Liver (tissue), 9 donors: ENCODE data around the gene CLDN6. TPM values are rescaled to one million over a fixed set of nuclear protein-coding genes. Genes with fewer than 3 reads are reported as not detected.

ENCODE experiments used
- DNase-seq: peaks from one replicate; pipeline ENCODE4 v3.0.0-alpha.2; 2017; ENCODE audit warnings: low spot score
- H3K27ac ChIP-seq, 2 donors: one replicate each; pipeline ENCODE4 v1.7.0; 2013; ENCODE audit warnings: inconsistent platforms in 2 of 2, low read length in 2 of 2, control low read depth in 1 of 2, low read depth in 1 of 2, mild to moderate bottlenecking in 1 of 2
- H3K27me3 ChIP-seq, 4 donors: one replicate each; pipeline versions ENCODE4 v1.6.1 to v1.7.0; 2013; ENCODE audit warnings: low read length in 3 of 4, inconsistent platforms in 1 of 4, mild to moderate bottlenecking in 1 of 4, moderate library complexity in 1 of 4; ENCODE audit not compliant: control insufficient read depth in 4 of 4, insufficient read depth in 4 of 4
- H3K36me3 ChIP-seq, 4 donors: one replicate each; pipeline versions ENCODE4 v1.6.1 to v1.7.0; 2013; ENCODE audit warnings: low read length in 3 of 4, mild to moderate bottlenecking in 3 of 4, low read depth in 1 of 4, moderate library complexity in 1 of 4; ENCODE audit not compliant: control insufficient read depth in 4 of 4, insufficient read depth in 3 of 4
- H3K4me1 ChIP-seq, 4 donors: one replicate each; pipeline versions ENCODE4 v1.6.1 to v1.7.0; 2013; ENCODE audit warnings: low read length in 3 of 4, mild to moderate bottlenecking in 3 of 4, moderate library complexity in 1 of 4; ENCODE audit not compliant: control insufficient read depth in 4 of 4, insufficient read depth in 4 of 4
- H3K4me3 ChIP-seq, 3 donors: one replicate each; pipeline versions ENCODE4 v1.6.1 to v1.7.0; 2013; ENCODE audit warnings: low read length in 3 of 3, control low read depth in 1 of 3, low read depth in 1 of 3, mild to moderate bottlenecking in 1 of 3
- H3K9ac ChIP-seq, 2 donors: one replicate each; pipeline ENCODE4 v1.7.0; 2013; ENCODE audit warnings: low read length in 2 of 2, mild to moderate bottlenecking in 2 of 2, moderate library complexity in 2 of 2, control low read depth in 1 of 2, low read depth in 1 of 2
- H3K9me3 ChIP-seq, 4 donors: one replicate each; pipeline versions ENCODE4 v1.6.1 to v1.7.0; 2013; ENCODE audit warnings: low read length in 3 of 4; ENCODE audit not compliant: control insufficient read depth in 4 of 4
- EGR1 ChIP-seq, 2 donors: IDR thresholded peaks; 2 replicates each; pipeline ENCODE4 v1.6.1; 2016 to 2018; ENCODE audit warnings: antibody characterized with exemption in 2 of 2, low read depth in 2 of 2
- FOXA1 ChIP-seq: IDR thresholded peaks from 2 replicates; pipeline ENCODE4 v1.6.1; 2016; ENCODE audit warnings: antibody characterized with exemption
- FOXA2 ChIP-seq: IDR thresholded peaks from 2 replicates; pipeline ENCODE4 v1.6.1; 2016; ENCODE audit warnings: antibody characterized with exemption
- GABPA ChIP-seq, 2 donors: IDR thresholded peaks in 1 of 2; conservative IDR thresholded peaks in 1 of 2; 2 replicates each; pipeline ENCODE4 v1.6.1; 2016; ENCODE audit warnings: antibody characterized with exemption in 2 of 2, mild to moderate bottlenecking in 1 of 2, moderate library complexity in 1 of 2
- HNF4A ChIP-seq, 2 donors: conservative IDR thresholded peaks; 2 replicates each; pipeline ENCODE4 v1.6.1; 2016; ENCODE audit warnings: antibody characterized with exemption in 2 of 2, mild to moderate bottlenecking in 2 of 2
- HNF4G ChIP-seq: IDR thresholded peaks from 2 replicates; pipeline ENCODE4 v1.6.1; 2016; ENCODE audit warnings: antibody characterized with exemption
- JUND ChIP-seq, 2 donors: IDR thresholded peaks; 2 replicates each; pipeline ENCODE4 v1.6.1; 2016; ENCODE audit warnings: antibody characterized with exemption in 2 of 2
- NR2F2 ChIP-seq: IDR thresholded peaks from 2 replicates; pipeline ENCODE4 v1.6.1; 2016; ENCODE audit warnings: antibody characterized with exemption
- RAD21 ChIP-seq, 2 donors: IDR thresholded peaks; 2 replicates each; pipeline ENCODE4 v1.6.1; 2016; ENCODE audit warnings: antibody characterized with exemption in 2 of 2, mild to moderate bottlenecking in 2 of 2
- RXRA ChIP-seq, 2 donors: IDR thresholded peaks; 2 replicates each; pipeline ENCODE4 v1.6.1; 2017 to 2018; ENCODE audit warnings: antibody characterized with exemption in 2 of 2, mild to moderate bottlenecking in 1 of 2
- SP1 ChIP-seq: IDR thresholded peaks from 2 replicates; pipeline ENCODE4 v1.6.1; 2018; ENCODE audit warnings: antibody characterized with exemption, mild to moderate bottlenecking
- TAF1 ChIP-seq: conservative IDR thresholded peaks from 2 replicates; pipeline ENCODE4 v1.6.1; 2016; ENCODE audit warnings: antibody characterized with exemption, mild to moderate bottlenecking
- YY1 ChIP-seq: IDR thresholded peaks from 2 replicates; pipeline ENCODE4 v1.6.1; 2016; ENCODE audit warnings: antibody characterized with exemption, mild to moderate bottlenecking
- WGBS: extraction: QIAGEN DNeasy Blood & Tissue Kit; methylation state at CpG from one replicate; pipeline ENCODE4 v1.1.7; 2013; 5-methylcytosine and 5-hydroxymethylcytosine counted together
- polyA plus RNA-seq, 2 donors: library from polyadenylated mRNA; stranded (reverse) in 1 of 2; unstranded in 1 of 2; fragments of 200-250 nt in 1 of 2; fragments of >200 nt in 1 of 2; fragmentation: Nextera tagmentation in 1 of 2; extraction: Ambion mirVana in 1 of 2; gene quantifications; one replicate each; pipeline versions ENCODE4 v1.2.1 to v1.2.3, GENCODE V29; 2013 to 2015
- total RNA-seq, 2 donors: library from RNA; depleted of rRNA; stranded (reverse); fragments of >200 nt; gene quantifications; one replicate each; pipeline ENCODE4 v1.2.3, GENCODE V29; 2014
- TF ChIP-seq, protein P1 (sequence below): IDR thresholded peaks from 2 replicates; pipeline ENCODE4 v1.6.1; 2016; ENCODE audit warnings: antibody characterized with exemption
- TF ChIP-seq, protein P2 (sequence below): IDR thresholded peaks from 2 replicates; pipeline ENCODE4 v1.6.1; 2016; ENCODE audit warnings: antibody characterized with exemption
- TF ChIP-seq, protein P3 (sequence below): IDR thresholded peaks from 2 replicates; pipeline ENCODE4 v1.6.1; 2016; ENCODE audit warnings: antibody characterized with exemption
- TF ChIP-seq, protein P4 (sequence below): fragments of 150-350 bp; IDR thresholded peaks from 2 replicates; pipeline ENCODE4 v1.5.1; 2017; ENCODE audit warnings: improper control_type of control experiment, low read depth, low read length; ENCODE audit not compliant: missing input control
- TF ChIP-seq, protein P5 (sequence below): IDR thresholded peaks from 2 replicates; pipeline ENCODE4 v1.6.1; 2016; ENCODE audit warnings: antibody characterized with exemption, mild to moderate bottlenecking
- donor health status: healthy.
- donor health status: healthy.
- donor health status: healthy.
- donor health status: healthy.
- donor health status: healthy.

CLDN6 gene
- total and polyA plus RNA-seq, 4 donors: 0.75 TPM; not detected in 3

DNA sequence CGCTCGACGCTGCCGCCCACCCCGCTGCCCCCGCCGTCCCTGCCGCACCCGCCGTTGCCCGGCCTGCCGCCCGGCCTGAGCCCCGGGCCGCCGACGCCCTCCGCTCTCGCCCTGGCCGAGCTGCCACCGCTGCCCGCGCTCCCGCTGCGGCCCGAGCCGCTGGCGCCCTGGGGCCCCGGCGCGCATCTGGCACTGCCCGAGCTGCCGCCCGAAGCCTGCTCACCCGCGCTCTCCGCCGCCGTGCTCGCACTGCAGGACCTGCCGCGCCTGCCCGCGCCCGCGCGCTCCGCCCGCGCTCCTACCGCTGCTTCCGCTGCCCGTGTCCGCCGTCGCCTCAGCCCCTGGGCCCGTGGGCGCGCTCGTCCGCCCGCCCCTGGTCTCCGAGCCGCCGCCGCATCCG lies 13.7 kb downstream of the CLDN6 start:
- Histone ChIP-seq H3K4me3 (peak overlapping the region in 1 of 3 donors; percentile 69), H3K27ac (no peak overlapping the region), H3K9ac (no peak overlapping the region), H3K9me3 (no peaks in the 10 kb centered on the region), H3K27me3 (no peaks in the 10 kb centered on the region), H3K4me1 (peaks cover 15 to 31% (median 25%) of the 10 kb centered on the region in 4 donors), H3K36me3 (no peaks in the 10 kb centered on the region)
- TF ChIP-seq, protein P1, sequence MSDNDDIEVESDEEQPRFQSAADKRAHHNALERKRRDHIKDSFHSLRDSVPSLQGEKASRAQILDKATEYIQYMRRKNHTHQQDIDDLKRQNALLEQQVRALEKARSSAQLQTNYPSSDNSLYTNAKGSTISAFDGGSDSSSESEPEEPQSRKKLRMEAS: no peak
- TF ChIP-seq SP1 (no peak), RAD21 (IDR thresholded peaks at IDR 0.05) (no peak), HNF4G (no peak), NR2F2 (no peak), RXRA (IDR thresholded peaks at IDR 0.05) (no peak), FOXA2 (no peak), GABPA (IDR thresholded peaks at IDR 0.05 in 1 of 2, conservative IDR thresholded peaks at IDR 0.05 in 1 of 2) (no peak)
- TF ChIP-seq, protein P2, sequence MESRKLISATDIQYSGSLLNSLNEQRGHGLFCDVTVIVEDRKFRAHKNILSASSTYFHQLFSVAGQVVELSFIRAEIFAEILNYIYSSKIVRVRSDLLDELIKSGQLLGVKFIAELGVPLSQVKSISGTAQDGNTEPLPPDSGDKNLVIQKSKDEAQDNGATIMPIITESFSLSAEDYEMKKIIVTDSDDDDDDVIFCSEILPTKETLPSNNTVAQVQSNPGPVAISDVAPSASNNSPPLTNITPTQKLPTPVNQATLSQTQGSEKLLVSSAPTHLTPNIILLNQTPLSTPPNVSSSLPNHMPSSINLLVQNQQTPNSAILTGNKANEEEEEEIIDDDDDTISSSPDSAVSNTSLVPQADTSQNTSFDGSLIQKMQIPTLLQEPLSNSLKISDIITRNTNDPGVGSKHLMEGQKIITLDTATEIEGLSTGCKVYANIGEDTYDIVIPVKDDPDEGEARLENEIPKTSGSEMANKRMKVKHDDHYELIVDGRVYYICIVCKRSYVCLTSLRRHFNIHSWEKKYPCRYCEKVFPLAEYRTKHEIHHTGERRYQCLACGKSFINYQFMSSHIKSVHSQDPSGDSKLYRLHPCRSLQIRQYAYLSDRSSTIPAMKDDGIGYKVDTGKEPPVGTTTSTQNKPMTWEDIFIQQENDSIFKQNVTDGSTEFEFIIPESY: no peak
- under 1% methylated on average over 66 of the region's 67 CpGs for WGBS
- no peak for DNase-seq

DNA sequence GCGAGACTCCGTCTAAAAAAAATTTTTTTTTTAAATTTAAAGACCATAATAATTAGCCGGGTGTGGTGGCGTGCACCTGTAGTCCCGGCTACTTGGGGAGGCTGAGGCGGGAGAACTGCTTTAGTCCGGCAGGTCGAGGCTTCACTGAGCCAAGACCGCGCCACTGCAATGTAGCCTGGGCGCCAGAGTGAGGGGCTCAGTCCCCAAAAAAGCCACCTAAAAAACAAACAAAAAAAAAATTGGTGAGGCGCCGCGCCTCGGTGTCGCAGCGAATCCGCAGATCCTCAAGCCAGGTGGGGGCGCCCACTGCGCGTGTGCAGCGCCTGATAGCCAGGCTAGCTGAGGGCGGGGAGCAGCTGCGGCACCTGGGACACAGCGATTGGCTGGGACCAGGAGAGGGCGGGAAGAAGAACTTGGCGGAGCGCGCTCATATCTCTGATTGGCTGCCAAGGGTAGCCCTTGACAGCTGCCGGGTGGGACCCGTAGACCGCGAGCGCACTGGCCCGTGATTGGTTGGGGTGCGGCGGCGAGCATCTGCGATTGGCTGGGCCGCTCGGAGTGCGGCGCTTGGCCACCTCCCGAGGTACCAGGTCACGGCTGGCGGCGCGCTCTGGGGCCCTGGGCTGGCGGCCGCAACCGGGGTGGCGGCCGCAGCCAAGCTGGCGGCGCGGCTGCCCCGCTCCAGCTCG lies 14.3 kb downstream of the CLDN6 start:
- WGBS: 8% methylated on average over 58 of the region's 58 CpGs
- Histone ChIP-seq H3K27ac (no peak overlapping the region), H3K27me3 (no peaks in the 10 kb centered on the region), H3K4me1 (peaks cover 15 to 29% (median 25%) of the 10 kb centered on the region in 4 donors), H3K4me3 (peak overlapping the region in 1 of 3 donors; percentile 69), H3K36me3 (no peaks in the 10 kb centered on the region), H3K9me3 (no peaks in the 10 kb centered on the region), H3K9ac (no peak overlapping the region)
- TF ChIP-seq EGR1 (IDR thresholded peaks at IDR 0.05; ENCODE audit: low read depth in 2 of 2) (no peak), NR2F2 (no peak), FOXA1 (no peak), FOXA2 (no peak), HNF4A (conservative IDR thresholded peaks at IDR 0.05) (peak in 1 of 2 donors; percentile 15), TAF1 (no peak), HNF4G (no peak), YY1 (peak; percentile 47), JUND (IDR thresholded peaks at IDR 0.05) (no peak), GABPA (IDR thresholded peaks at IDR 0.05 in 1 of 2, conservative IDR thresholded peaks at IDR 0.05 in 1 of 2) (peak in 1 of 2 donors; percentile 35), RXRA (IDR thresholded peaks at IDR 0.05) (peak; percentile 35 to 46), RAD21 (IDR thresholded peaks at IDR 0.05) (peak; percentile 82 to 85), SP1 (peak; percentile 96)
- TF ChIP-seq, protein P1: peak; percentile 32
- TF ChIP-seq, protein P2: no peak
- TF ChIP-seq, protein P3, sequence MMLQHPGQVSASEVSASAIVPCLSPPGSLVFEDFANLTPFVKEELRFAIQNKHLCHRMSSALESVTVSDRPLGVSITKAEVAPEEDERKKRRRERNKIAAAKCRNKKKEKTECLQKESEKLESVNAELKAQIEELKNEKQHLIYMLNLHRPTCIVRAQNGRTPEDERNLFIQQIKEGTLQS: no peak
- TF ChIP-seq, protein P4, sequence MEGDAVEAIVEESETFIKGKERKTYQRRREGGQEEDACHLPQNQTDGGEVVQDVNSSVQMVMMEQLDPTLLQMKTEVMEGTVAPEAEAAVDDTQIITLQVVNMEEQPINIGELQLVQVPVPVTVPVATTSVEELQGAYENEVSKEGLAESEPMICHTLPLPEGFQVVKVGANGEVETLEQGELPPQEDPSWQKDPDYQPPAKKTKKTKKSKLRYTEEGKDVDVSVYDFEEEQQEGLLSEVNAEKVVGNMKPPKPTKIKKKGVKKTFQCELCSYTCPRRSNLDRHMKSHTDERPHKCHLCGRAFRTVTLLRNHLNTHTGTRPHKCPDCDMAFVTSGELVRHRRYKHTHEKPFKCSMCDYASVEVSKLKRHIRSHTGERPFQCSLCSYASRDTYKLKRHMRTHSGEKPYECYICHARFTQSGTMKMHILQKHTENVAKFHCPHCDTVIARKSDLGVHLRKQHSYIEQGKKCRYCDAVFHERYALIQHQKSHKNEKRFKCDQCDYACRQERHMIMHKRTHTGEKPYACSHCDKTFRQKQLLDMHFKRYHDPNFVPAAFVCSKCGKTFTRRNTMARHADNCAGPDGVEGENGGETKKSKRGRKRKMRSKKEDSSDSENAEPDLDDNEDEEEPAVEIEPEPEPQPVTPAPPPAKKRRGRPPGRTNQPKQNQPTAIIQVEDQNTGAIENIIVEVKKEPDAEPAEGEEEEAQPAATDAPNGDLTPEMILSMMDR: peak; percentile 50
- TF ChIP-seq, protein P5, sequence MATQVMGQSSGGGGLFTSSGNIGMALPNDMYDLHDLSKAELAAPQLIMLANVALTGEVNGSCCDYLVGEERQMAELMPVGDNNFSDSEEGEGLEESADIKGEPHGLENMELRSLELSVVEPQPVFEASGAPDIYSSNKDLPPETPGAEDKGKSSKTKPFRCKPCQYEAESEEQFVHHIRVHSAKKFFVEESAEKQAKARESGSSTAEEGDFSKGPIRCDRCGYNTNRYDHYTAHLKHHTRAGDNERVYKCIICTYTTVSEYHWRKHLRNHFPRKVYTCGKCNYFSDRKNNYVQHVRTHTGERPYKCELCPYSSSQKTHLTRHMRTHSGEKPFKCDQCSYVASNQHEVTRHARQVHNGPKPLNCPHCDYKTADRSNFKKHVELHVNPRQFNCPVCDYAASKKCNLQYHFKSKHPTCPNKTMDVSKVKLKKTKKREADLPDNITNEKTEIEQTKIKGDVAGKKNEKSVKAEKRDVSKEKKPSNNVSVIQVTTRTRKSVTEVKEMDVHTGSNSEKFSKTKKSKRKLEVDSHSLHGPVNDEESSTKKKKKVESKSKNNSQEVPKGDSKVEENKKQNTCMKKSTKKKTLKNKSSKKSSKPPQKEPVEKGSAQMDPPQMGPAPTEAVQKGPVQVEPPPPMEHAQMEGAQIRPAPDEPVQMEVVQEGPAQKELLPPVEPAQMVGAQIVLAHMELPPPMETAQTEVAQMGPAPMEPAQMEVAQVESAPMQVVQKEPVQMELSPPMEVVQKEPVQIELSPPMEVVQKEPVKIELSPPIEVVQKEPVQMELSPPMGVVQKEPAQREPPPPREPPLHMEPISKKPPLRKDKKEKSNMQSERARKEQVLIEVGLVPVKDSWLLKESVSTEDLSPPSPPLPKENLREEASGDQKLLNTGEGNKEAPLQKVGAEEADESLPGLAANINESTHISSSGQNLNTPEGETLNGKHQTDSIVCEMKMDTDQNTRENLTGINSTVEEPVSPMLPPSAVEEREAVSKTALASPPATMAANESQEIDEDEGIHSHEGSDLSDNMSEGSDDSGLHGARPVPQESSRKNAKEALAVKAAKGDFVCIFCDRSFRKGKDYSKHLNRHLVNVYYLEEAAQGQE: no peak
- peak; percentile 98 for DNase-seq
